Esophagus muscularis mucosa (tissue), 4 donors: ENCODE measurements around the gene KCNH3.

ENCODE experiments used
- EP300 ChIP-seq: sonication (generic); formaldehyde crosslinking; IDR thresholded peaks from one replicate; pipeline ENCODE4 v1.6.1; 2017; ENCODE audit warnings: antibody characterized with exemption
- POLR2A ChIP-seq: fragments of 450-650 bp; IDR thresholded peaks from one replicate; pipeline ENCODE4 v1.6.1; 2017; ENCODE audit warnings: antibody characterized with exemption, moderate library complexity, mild to moderate bottlenecking, low read depth
- POLR2AphosphoS5 ChIP-seq, 2 donors: sonication (generic); formaldehyde crosslinking; IDR thresholded peaks; one replicate each; pipeline ENCODE4 v1.6.1; 2017; ENCODE audit warnings: antibody characterized with exemption in 2 of 2
- TF ChIP-seq, protein P1 (sequence below), 3 experiments: fragments of 200-600 bp in 2 of 3; fragments of 450-650 bp in 1 of 3; sonication (generic) in 2 of 3; IDR thresholded peaks; one replicate each; pipeline ENCODE4 v1.5.1; 2017 to 2019; ENCODE audit warnings: antibody characterized with exemption in 3 of 3, mild to moderate bottlenecking in 2 of 3, moderate library complexity in 1 of 3

DNA sequence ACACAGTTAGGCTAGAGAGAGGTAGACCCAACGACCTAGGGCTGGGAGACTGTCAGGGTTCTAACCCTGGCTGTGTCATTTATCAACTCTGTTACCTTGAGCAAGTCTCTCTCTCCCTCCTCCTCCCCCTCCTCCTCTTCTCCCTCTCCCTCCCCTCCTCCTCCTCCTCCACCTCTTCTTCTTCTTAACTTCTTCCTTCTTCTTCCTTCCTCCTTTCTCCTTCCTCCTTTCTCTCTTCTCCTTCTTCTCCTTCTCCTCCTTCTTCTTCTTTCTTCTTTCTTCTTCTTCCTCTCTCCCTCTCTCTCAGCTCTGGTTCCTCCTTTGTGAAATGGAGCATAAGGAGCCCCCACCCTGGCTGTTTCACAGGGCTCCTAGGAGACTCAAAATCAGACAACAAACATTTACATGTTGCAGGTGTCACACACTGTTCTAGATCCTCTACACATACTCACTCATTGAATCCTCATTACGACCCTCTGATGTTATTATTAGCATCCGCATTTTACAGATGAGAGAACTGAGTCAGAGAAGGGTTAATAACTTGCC, 2.2 kb upstream of the KCNH3 start:
- TF ChIP-seq POLR2AphosphoS5 (IDR thresholded peaks at IDR 0.05) = no peak
- TF ChIP-seq, protein P1, sequence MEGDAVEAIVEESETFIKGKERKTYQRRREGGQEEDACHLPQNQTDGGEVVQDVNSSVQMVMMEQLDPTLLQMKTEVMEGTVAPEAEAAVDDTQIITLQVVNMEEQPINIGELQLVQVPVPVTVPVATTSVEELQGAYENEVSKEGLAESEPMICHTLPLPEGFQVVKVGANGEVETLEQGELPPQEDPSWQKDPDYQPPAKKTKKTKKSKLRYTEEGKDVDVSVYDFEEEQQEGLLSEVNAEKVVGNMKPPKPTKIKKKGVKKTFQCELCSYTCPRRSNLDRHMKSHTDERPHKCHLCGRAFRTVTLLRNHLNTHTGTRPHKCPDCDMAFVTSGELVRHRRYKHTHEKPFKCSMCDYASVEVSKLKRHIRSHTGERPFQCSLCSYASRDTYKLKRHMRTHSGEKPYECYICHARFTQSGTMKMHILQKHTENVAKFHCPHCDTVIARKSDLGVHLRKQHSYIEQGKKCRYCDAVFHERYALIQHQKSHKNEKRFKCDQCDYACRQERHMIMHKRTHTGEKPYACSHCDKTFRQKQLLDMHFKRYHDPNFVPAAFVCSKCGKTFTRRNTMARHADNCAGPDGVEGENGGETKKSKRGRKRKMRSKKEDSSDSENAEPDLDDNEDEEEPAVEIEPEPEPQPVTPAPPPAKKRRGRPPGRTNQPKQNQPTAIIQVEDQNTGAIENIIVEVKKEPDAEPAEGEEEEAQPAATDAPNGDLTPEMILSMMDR (IDR thresholded peaks at IDR 0.05) = no peak
- TF ChIP-seq POLR2A = no peak
- no peak for TF ChIP-seq EP300
